Measurements from ENCODE around the gene DIAPH3.

DIAPH3 gene

GRCh38 chr13:60165391-60166099 is 1.8 kb upstream of the DIAPH3 start:
- TF ChIP-seq ZNF274 (IDR thresholded peaks at IDR 0.05; ENCODE audit: low read length) (no peak), ZNF274 (tag by site-specific recombination; IDR thresholded peaks at IDR 0.05; ENCODE audit: borderline replicate concordance) (no peak), ZNF394 (tag by site-specific recombination; IDR thresholded peaks at IDR 0.05; ENCODE audit: borderline replicate concordance) (no peak), GFI1B (tag by site-specific recombination; IDR thresholded peaks at IDR 0.05) (no peak), ZNF366 (tag by site-specific recombination; conservative IDR thresholded peaks at IDR 0.05) (no peak), ZNF658 (tag by site-specific recombination; IDR thresholded peaks at IDR 0.05) (no peak), ZNF560 (tag by site-specific recombination; IDR thresholded peaks at IDR 0.05; ENCODE audit: borderline replicate concordance) (no peak), MEIS1 (CRISPR knock-in tag; IDR thresholded peaks at IDR 0.05; ENCODE audit: borderline replicate concordance) (no peak), ZNF549 (tag by site-specific recombination; IDR thresholded peaks at IDR 0.05) (no peak), ZNF473 (tag by site-specific recombination; IDR thresholded peaks at IDR 0.05) (no peak), ZNF514 (tag by site-specific recombination; IDR thresholded peaks at IDR 0.05) (no peak), ZNF792 (tag by site-specific recombination; IDR thresholded peaks at IDR 0.05) (no peak), ZNF843 (tag by site-specific recombination; IDR thresholded peaks at IDR 0.05) (no peak), ZNF146 (tag by site-specific recombination; IDR thresholded peaks at IDR 0.05) (no peak), ZNF596 (tag by site-specific recombination; IDR thresholded peaks at IDR 0.05) (no peak), ATF2 (tag by site-specific recombination; IDR thresholded peaks at IDR 0.05; ENCODE audit: low read depth) (no peak), ZNF768 (tag by site-specific recombination; IDR thresholded peaks at IDR 0.05) (no peak), ZNF624 (tag by site-specific recombination; IDR thresholded peaks at IDR 0.05) (no peak)
- Histone ChIP-seq H3K36me3 (ENCODE audit: control insufficient read depth in 2 of 2, insufficient read depth in 1 of 2, low read length in 2 of 2) (peaks cover 0 to 8% of the 10 kb centered on the region in 2 experiments; a peak in 1 of 3 replicates), H3K9me3 (ENCODE audit: control insufficient read depth, insufficient read depth, low read depth, low read length) (no peaks in the 10 kb centered on the region), H3K4me3 (ENCODE audit: low read depth, low read length) (no peak overlapping the region), H3K27ac (ENCODE audit: extremely low read depth, low read depth, low read length) (no peak overlapping the region), H3K4me1 (ENCODE audit: control insufficient read depth, insufficient read depth, low read length) (no peaks in the 10 kb centered on the region)
- ChIA-PET CTCF (no interaction called here), POLR2A (no interaction called here)

- Histone ChIP-seq H3K36me3 (ENCODE audit: control insufficient read depth in 2 of 2, insufficient read depth in 1 of 2, low read length in 2 of 2) (peaks cover 0 to 8% of the 10 kb centered on the region in 2 experiments; a peak in 2 of 3 replicates), H3K9me3 (ENCODE audit: control insufficient read depth, insufficient read depth, low read depth, low read length) (no peaks in the 10 kb centered on the region), H3K4me1 (ENCODE audit: control insufficient read depth, insufficient read depth, low read length) (no peaks in the 10 kb centered on the region), H3K27ac (ENCODE audit: extremely low read depth, low read depth, low read length) (peak overlapping the region; percentile 78), H3K4me3 (ENCODE audit: low read depth, low read length) (peak overlapping the region; percentile 99)
- CTCF ChIA-PET, result no interaction called here
- POLR2A ChIA-PET, result interaction anchor here (0.6 to 1.6 kb wide), 3 partner anchors 11 to 91 kb away, joined by 3 to 4 read pairs (median 3); no protein-coding TSS in a partner anchor
- peak; percentile 19; the same call in 1 of the 2 replicates for TF ChIP-seq GLI4 (tag by site-specific recombination; IDR thresholded peaks at IDR 0.05)
- no peak for TF ChIP-seq OSR2 (tag by site-specific recombination; IDR thresholded peaks at IDR 0.05)
- no peak for TF ChIP-seq ZNF24 (tag by site-specific recombination; IDR thresholded peaks at IDR 0.05)
- TF ChIP-seq ZSCAN16 (tag by site-specific recombination; IDR thresholded peaks at IDR 0.05), result no peak
- TF ChIP-seq ZNF558 (tag by site-specific recombination; IDR thresholded peaks at IDR 0.05), result 0 out of 2 replicates have a peak, but pooled peaks have one; percentile 45
- no peak for TF ChIP-seq ZBTB1 (tag by site-specific recombination; IDR thresholded peaks at IDR 0.05)
- TF ChIP-seq, protein P1, sequence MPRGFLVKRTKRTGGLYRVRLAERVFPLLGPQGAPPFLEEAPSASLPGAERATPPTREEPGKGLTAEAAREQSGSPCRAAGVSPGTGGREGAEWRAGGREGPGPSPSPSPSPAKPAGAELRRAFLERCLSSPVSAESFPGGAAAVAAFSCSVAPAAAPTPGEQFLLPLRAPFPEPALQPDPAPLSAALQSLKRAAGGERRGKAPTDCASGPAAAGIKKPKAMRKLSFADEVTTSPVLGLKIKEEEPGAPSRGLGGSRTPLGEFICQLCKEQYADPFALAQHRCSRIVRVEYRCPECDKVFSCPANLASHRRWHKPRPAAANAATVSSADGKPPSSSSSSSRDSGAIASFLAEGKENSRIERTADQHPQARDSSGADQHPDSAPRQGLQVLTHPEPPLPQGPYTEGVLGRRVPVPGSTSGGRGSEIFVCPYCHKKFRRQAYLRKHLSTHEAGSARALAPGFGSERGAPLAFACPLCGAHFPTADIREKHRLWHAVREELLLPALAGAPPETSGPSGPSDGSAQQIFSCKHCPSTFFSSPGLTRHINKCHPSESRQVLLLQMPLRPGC (tag by site-specific recombination; IDR thresholded peaks at IDR 0.05), result no peak
- TF ChIP-seq ZNF549 (tag by site-specific recombination; IDR thresholded peaks at IDR 0.05), result no peak
- TF ChIP-seq ZBTB17 (tag by site-specific recombination; IDR thresholded peaks at IDR 0.05), result 0 out of 2 replicates have a peak, but pooled peaks have one; percentile 5
- no peak for TF ChIP-seq ZNF654 (tag by site-specific recombination; IDR thresholded peaks at IDR 0.05; ENCODE audit: low read depth)
- TF ChIP-seq ZNF473 (tag by site-specific recombination; IDR thresholded peaks at IDR 0.05), result no peak
- no peak for TF ChIP-seq ZNF645 (tag by site-specific recombination; IDR thresholded peaks at IDR 0.05)
These were observed 634 bp upstream of the DIAPH3 start for GRCh38 chr13:60164234-60164889.
